SK-N-SH (cell line): Measurements from ENCODE around the gene EIF2B5. TPM values are rescaled to one million over a fixed set of nuclear protein-coding genes. Genes with fewer than 3 reads are reported as not detected.

Source experiments
- CTCF ChIA-PET: fragments of 300-600, 350-600 bp; formaldehyde crosslinking; extraction: SDS; loops from one replicate; lab custom pipeline; 2021; lab: Yijun Ruan, JAX
- POLR2A ChIA-PET: fragments of 350-600 bp; sonication (Branson Sonifier 250); formaldehyde crosslinking; extraction: SDS; loops from one replicate; lab custom pipeline; 2020; ENCODE audit warnings: antibody characterized with exemption, inconsistent platforms; lab: Yijun Ruan, JAX
- DNase-seq: peaks from one replicate; pipeline ENCODE4 v3.0.0; 2012
- H2AFZ ChIP-seq: fragments of 200-600 bp; sonication (generic); 2 replicates; pipeline ENCODE4 v1.8.1; 2016; ENCODE audit warnings: antibody characterized with exemption, mild to moderate bottlenecking, low read depth
- H3F3A ChIP-seq: fragments of 200-600 bp; sonication (generic); replicated peaks from 2 replicates; pipeline ENCODE3; 2016; ENCODE audit warnings: antibody characterized with exemption, mild to moderate bottlenecking; ENCODE audit not compliant: insufficient read depth
- H3K27ac ChIP-seq, 2 experiments: fragments of 200-500 bp in 1 of 2; fragments of 200-600 bp in 1 of 2; sonication (Bioruptor generic) in 1 of 2; sonication (generic), shearing (Covaris generic) in 1 of 2; 2 replicates each; pipeline versions ENCODE4 v1.5.1 to v1.6.1; 2014 to 2016; ENCODE audit warnings: low read depth in 2 of 2, inconsistent platforms in 1 of 2, low read length in 1 of 2, mild to moderate bottlenecking in 1 of 2, mixed read lengths in 1 of 2
- H3K27me3 ChIP-seq: fragments of 200-600 bp; sonication (generic), shearing (Covaris generic); 2 replicates; pipeline ENCODE4 v1.6.1; 2016; ENCODE audit warnings: mixed run types; ENCODE audit not compliant: insufficient read depth
- H3K36me3 ChIP-seq, 2 experiments: fragments of 200-500 bp in 1 of 2; fragments of 200-600 bp in 1 of 2; sonication (Bioruptor generic) in 1 of 2; sonication (generic) in 1 of 2; replicated peaks in 1 of 2; 2 replicates each; pipeline versions ENCODE3 to v1.5.1; 2014 to 2016; ENCODE audit warnings: low read length in 1 of 2, mild to moderate bottlenecking in 1 of 2; ENCODE audit not compliant: insufficient read depth in 2 of 2, control insufficient read depth in 1 of 2
- H3K4me1 ChIP-seq, 2 experiments: fragments of 200-500 bp in 1 of 2; fragments of 200-600 bp in 1 of 2; sonication (Bioruptor generic) in 1 of 2; sonication (generic), shearing (Covaris generic) in 1 of 2; 2 replicates each; pipeline versions ENCODE4 v1.5.1 to v1.6.1; 2014 to 2016; ENCODE audit warnings: low read depth in 1 of 2, low read length in 1 of 2, mixed run types in 1 of 2; ENCODE audit not compliant: insufficient read depth in 2 of 2, control insufficient read depth in 1 of 2
- H3K4me2 ChIP-seq: fragments of 200-600 bp; sonication (generic), shearing (Covaris generic); 2 replicates; pipeline ENCODE4 v1.6.1; 2017; ENCODE audit warnings: mixed run types
- H3K4me3 ChIP-seq, 2 experiments: fragments of 200-500 bp in 1 of 2; fragments of 200-600 bp in 1 of 2; sonication (Bioruptor generic) in 1 of 2; sonication (generic), shearing (Covaris generic) in 1 of 2; 2 replicates each; pipeline versions ENCODE4 v1.5.1 to v1.8.1; 2014 to 2016; ENCODE audit warnings: low read depth in 2 of 2, inconsistent platforms in 1 of 2, low read length in 1 of 2, mild to moderate bottlenecking in 1 of 2, mixed read lengths in 1 of 2, moderate library complexity in 1 of 2
- H3K79me2 ChIP-seq: fragments of 200-600 bp; sonication (generic); 2 replicates; pipeline ENCODE4 v1.8.1; 2017; ENCODE audit warnings: mild to moderate bottlenecking; ENCODE audit not compliant: insufficient read depth
- H3K9ac ChIP-seq: fragments of 200-600 bp; sonication (generic); 2 replicates; pipeline ENCODE4 v1.6.1; 2017; ENCODE audit warnings: mixed run types
- H3K9me2 ChIP-seq: fragments of 200-600 bp; sonication (generic); 2 replicates; pipeline ENCODE4 v1.6.1; 2017; ENCODE audit warnings: mixed run types
- H3K9me3 ChIP-seq: fragments of 200-600 bp; sonication (generic); 2 replicates; pipeline ENCODE4 v1.6.1; 2017; ENCODE audit warnings: mixed run types, mild to moderate bottlenecking, moderate library complexity
- H4K20me1 ChIP-seq: fragments of 200-600 bp; sonication (generic); 2 replicates; pipeline ENCODE4 v1.6.1; 2017; ENCODE audit warnings: mild to moderate bottlenecking, mixed run types; ENCODE audit not compliant: insufficient read depth
- CHD2 ChIP-seq: fragments of 150-350 bp; IDR thresholded peaks from 2 replicates; pipeline ENCODE4 v1.6.1; 2018; ENCODE audit warnings: low read length; ENCODE audit not compliant: partially characterized antibody
- CTCF ChIP-seq: fragments of 200-600 bp; sonication (generic); IDR thresholded peaks from 2 replicates; pipeline ENCODE4 v1.6.1; 2017; ENCODE audit warnings: antibody characterized with exemption, mild to moderate bottlenecking, moderate library complexity
- EP300 ChIP-seq, 2 experiments: IDR thresholded peaks; 2 replicates each; pipeline versions ENCODE4 v1.4.0 to v1.6.1; 2012; ENCODE audit warnings: borderline replicate concordance in 1 of 2, low read depth in 1 of 2, low read length in 1 of 2
- FOSL2 ChIP-seq: IDR thresholded peaks from 2 replicates; pipeline ENCODE4 v1.4.0; 2012; ENCODE audit warnings: low read depth, mild to moderate bottlenecking, moderate library complexity, borderline replicate concordance
- FOXJ3 ChIP-seq: sonication (generic); formaldehyde crosslinking; IDR thresholded peaks from 2 replicates; pipeline ENCODE4 v1.5.1; 2020; ENCODE audit warnings: mild to moderate bottlenecking, missing genetic modification reagents
- MAX ChIP-seq: IDR thresholded peaks from 2 replicates; pipeline ENCODE4 v1.4.0; 2012; ENCODE audit warnings: low read depth
- MEF2A ChIP-seq: IDR thresholded peaks from 2 replicates; pipeline ENCODE4 v1.4.0; 2012; ENCODE audit warnings: low read depth, borderline replicate concordance
- NFIC ChIP-seq: IDR thresholded peaks from 2 replicates; pipeline ENCODE4 v1.4.0; 2012; ENCODE audit warnings: borderline replicate concordance
- PBX3 ChIP-seq: IDR thresholded peaks from 2 replicates; pipeline ENCODE4; 2012
- RCOR1 ChIP-seq: fragments of 150-350 bp; IDR thresholded peaks from 2 replicates; pipeline ENCODE4 v1.6.1; 2017; ENCODE audit warnings: antibody characterized with exemption, low read length
- SMC3 ChIP-seq: IDR thresholded peaks from 2 replicates; pipeline ENCODE4 v1.6.1; 2012; ENCODE audit warnings: low read depth, low read length, improper control_type of control experiment
- USF1 ChIP-seq: IDR thresholded peaks from 2 replicates; pipeline ENCODE4 v1.4.0; 2012; ENCODE audit warnings: low read depth, borderline replicate concordance
- YY1 ChIP-seq: IDR thresholded peaks from 2 replicates; pipeline ENCODE4 v1.4.0; 2012; ENCODE audit warnings: low read depth, mild to moderate bottlenecking
- WGBS: methylation state at CpG from one replicate; pipeline ENCODE4 v1.1.6; 2017; ENCODE audit warnings: low lambda C conversion rate; 5-methylcytosine and 5-hydroxymethylcytosine counted together
- polyA plus RNA-seq, 3 experiments: library from polyadenylated mRNA; depleted of rRNA; stranded (reverse); fragments of >200 nt; gene quantifications; 2 replicates each; pipeline ENCODE4 v1.2.3, GENCODE V29; 2012

EIF2B5 gene
- polyA plus RNA-seq, 1 of the 3 experiments (the other 2 are of a cell fraction), result 46.8 TPM

GRCh38 chr3:184177767-184178306, 42.7 kb downstream of the EIF2B5 start (continued):
- no peak for TF ChIP-seq NFIC

- POLR2A ChIA-PET, result no interaction called here
- Histone ChIP-seq H3K27me3 (no peaks in the 10 kb centered on the region), H3K27ac (no peak overlapping the region), H3K4me2 (peak overlapping the region; percentile 89), H3K36me3 (peaks cover 60 to 63% of the 10 kb centered on the region in 2 experiments), H4K20me1 (peaks cover 28% of the 10 kb centered on the region), H3K9ac (no peak overlapping the region; the same call in 1 of the 2 replicates), H3K4me1 (peaks cover 26 to 28% of the 10 kb centered on the region in 2 experiments), H3F3A (peaks cover 39% of the 10 kb centered on the region), H3K4me3 (no peak overlapping the region), H3K9me2 (no peaks in the 10 kb centered on the region), H2AFZ (no peak overlapping the region), H3K9me3 (no peaks in the 10 kb centered on the region), H3K79me2 (peaks cover 56% of the 10 kb centered on the region)
- CTCF ChIA-PET, result interaction anchor here (0.6 to 7.0 kb wide), 4 partner anchors 49 to 1422 kb away, joined by 3 to 30 read pairs (median 6); partner anchors contain the start of gene EEF1AKMT4
- no peak for DNase-seq
- no peak for TF ChIP-seq PBX3
- no peak for TF ChIP-seq MAX
- no peak for TF ChIP-seq NFIC
- no peak for TF ChIP-seq FOXJ3 (CRISPR knock-in tag)
- TF ChIP-seq USF1, result no peak
- no peak for TF ChIP-seq RCOR1
- no peak for TF ChIP-seq CTCF
- 97% methylated on average over 13 of the region's 13 CpGs for WGBS
Measured at GRCh38 chr3:184178521-184179138, 43.5 kb downstream of the EIF2B5 start.

GRCh38 chr3:184180165-184180564, 45.0 kb downstream of the EIF2B5 start:
- CTCF ChIA-PET, result interaction anchor here (1.2 to 1.6 kb wide), 4 partner anchors 35 to 285 kb away, joined by 3 to 8 read pairs (median 5); partner anchors contain the start of gene EEF1AKMT4
- Histone ChIP-seq H2AFZ (no peak overlapping the region), H3K4me2 (peak overlapping the region; percentile 21; the same call in 1 of the 2 replicates), H3F3A (peaks cover 47% of the 10 kb centered on the region), H3K4me1 (peaks cover 24% of the 10 kb centered on the region in 2 experiments), H3K79me2 (peaks cover 50% of the 10 kb centered on the region), H3K9ac (no peak overlapping the region), H4K20me1 (peaks cover 24% of the 10 kb centered on the region), H3K9me3 (no peaks in the 10 kb centered on the region), H3K9me2 (no peaks in the 10 kb centered on the region), H3K36me3 (peaks cover 64 to 68% of the 10 kb centered on the region in 2 experiments), H3K4me3 (no peak overlapping the region), H3K27ac (no peak overlapping the region), H3K27me3 (no peaks in the 10 kb centered on the region)
- 88% methylated on average over 6 of the region's 6 CpGs for WGBS
- no peak for DNase-seq
- TF ChIP-seq FOSL2 (0 out of 2 replicates have a peak, but pooled peaks have one; percentile 14), EP300 (IDR thresholded peaks at IDR 0.05; ENCODE audit: borderline replicate concordance in 1 of 2, low read depth in 1 of 2, low read length in 1 of 2) (no peak), MEF2A (no peak), YY1 (no peak), SMC3 (no peak), CHD2 (no peak)
- POLR2A ChIA-PET, result no interaction called here
